ENCODE measurements around the gene SPNS2.

The SPNS2 gene

GRCh38 chr17:4523946-4524345, 25.3 kb downstream of the SPNS2 start:
- Histone ChIP-seq H3K79me2 (ENCODE audit: control insufficient read depth, insufficient read depth, low read length, unreplicated experiment) (no peaks in the 10 kb centered on the region), H2AFZ (ENCODE audit: low read length, unreplicated experiment) (no peak overlapping the region), H3K27me3 (ENCODE audit: insufficient read depth, low read length) (0 out of 2 replicates have a peak, but pooled peaks cover 10% of the 10 kb centered on the region), H3K36me3 (ENCODE audit: insufficient read depth, low read length) (no peaks in the 10 kb centered on the region), H3K27ac (ENCODE audit: low read depth, low read length) (no peak overlapping the region), H3K4me3 (ENCODE audit: low read depth, low read length) (no peak overlapping the region), H3K4me1 (ENCODE audit: control insufficient read depth, insufficient read depth, low read length, unreplicated experiment) (no peaks in the 10 kb centered on the region)

GRCh38 chr17:4525691-4526397, 27.2 kb downstream of the SPNS2 start:
- Histone ChIP-seq H3K4me3 (ENCODE audit: low read depth, low read length) (no peak overlapping the region), H3K27ac (ENCODE audit: low read depth, low read length) (no peak overlapping the region), H2AFZ (ENCODE audit: low read length, unreplicated experiment) (no peak overlapping the region), H3K36me3 (ENCODE audit: insufficient read depth, low read length) (no peaks in the 10 kb centered on the region), H3K79me2 (ENCODE audit: control insufficient read depth, insufficient read depth, low read length, unreplicated experiment) (no peaks in the 10 kb centered on the region), H3K27me3 (ENCODE audit: insufficient read depth, low read length) (0 out of 2 replicates have a peak, but pooled peaks cover 10% of the 10 kb centered on the region), H3K4me1 (ENCODE audit: control insufficient read depth, insufficient read depth, low read length, unreplicated experiment) (no peaks in the 10 kb centered on the region)

GRCh38 chr17:4527134-4527533, 28.5 kb downstream of the SPNS2 start:
- Histone ChIP-seq H3K27ac (ENCODE audit: low read depth, low read length) (no peak overlapping the region), H2AFZ (ENCODE audit: low read length, unreplicated experiment) (no peak overlapping the region), H3K4me1 (ENCODE audit: control insufficient read depth, insufficient read depth, low read length, unreplicated experiment) (no peaks in the 10 kb centered on the region), H3K79me2 (ENCODE audit: control insufficient read depth, insufficient read depth, low read length, unreplicated experiment) (no peaks in the 10 kb centered on the region), H3K36me3 (ENCODE audit: insufficient read depth, low read length) (no peaks in the 10 kb centered on the region), H3K4me3 (ENCODE audit: low read depth, low read length) (no peak overlapping the region), H3K27me3 (ENCODE audit: insufficient read depth, low read length) (0 out of 2 replicates have a peak, but pooled peaks cover 10% of the 10 kb centered on the region)

GRCh38 chr17:4527566-4528125, 29.0 kb downstream of the SPNS2 start:
- Histone ChIP-seq H3K4me3 (ENCODE audit: low read depth, low read length) (no peak overlapping the region), H3K4me1 (ENCODE audit: control insufficient read depth, insufficient read depth, low read length, unreplicated experiment) (no peaks in the 10 kb centered on the region), H3K36me3 (ENCODE audit: insufficient read depth, low read length) (no peaks in the 10 kb centered on the region), H3K79me2 (ENCODE audit: control insufficient read depth, insufficient read depth, low read length, unreplicated experiment) (no peaks in the 10 kb centered on the region), H3K27me3 (ENCODE audit: insufficient read depth, low read length) (0 out of 2 replicates have a peak, but pooled peaks cover 10% of the 10 kb centered on the region), H3K27ac (ENCODE audit: low read depth, low read length) (no peak overlapping the region), H2AFZ (ENCODE audit: low read length, unreplicated experiment) (no peak overlapping the region)

GRCh38 chr17:4529533-4530152, 31.0 kb downstream of the SPNS2 start:
- Histone ChIP-seq H3K27ac (ENCODE audit: low read depth, low read length) (no peak overlapping the region), H3K36me3 (ENCODE audit: insufficient read depth, low read length) (no peaks in the 10 kb centered on the region), H3K27me3 (ENCODE audit: insufficient read depth, low read length) (0 out of 2 replicates have a peak, but pooled peaks cover 10% of the 10 kb centered on the region), H3K4me3 (ENCODE audit: low read depth, low read length) (no peak overlapping the region), H3K4me1 (ENCODE audit: control insufficient read depth, insufficient read depth, low read length, unreplicated experiment) (no peaks in the 10 kb centered on the region), H3K79me2 (ENCODE audit: control insufficient read depth, insufficient read depth, low read length, unreplicated experiment) (no peaks in the 10 kb centered on the region), H2AFZ (ENCODE audit: low read length, unreplicated experiment) (no peak overlapping the region)

- no peaks in the 10 kb centered on the region for H3K36me3 ChIP-seq (ENCODE audit: insufficient read depth, low read length)
- H3K4me1 ChIP-seq (ENCODE audit: control insufficient read depth, insufficient read depth, low read length, unreplicated experiment): no peaks in the 10 kb centered on the region
- no peak overlapping the region for H3K4me3 ChIP-seq (ENCODE audit: low read depth, low read length)
These were observed 32.4 kb downstream of the SPNS2 start for GRCh38 chr17:4530799-4531730.

GRCh38 chr17:4531988-4532736, 33.5 kb downstream of the SPNS2 start:
- H3K4me3 ChIP-seq (ENCODE audit: low read depth, low read length): no peak overlapping the region
- H3K27me3 ChIP-seq (ENCODE audit: insufficient read depth, low read length): 0 out of 2 replicates have a peak, but pooled peaks cover 6% of the 10 kb centered on the region

More at GRCh38 chr17:4530799-4531730, 32.4 kb downstream of the SPNS2 start:
- 0 out of 2 replicates have a peak, but pooled peaks cover 10% of the 10 kb centered on the region for H3K27me3 ChIP-seq (ENCODE audit: insufficient read depth, low read length)
- H3K79me2 ChIP-seq (ENCODE audit: control insufficient read depth, insufficient read depth, low read length, unreplicated experiment): no peaks in the 10 kb centered on the region
- no peak overlapping the region for H3K27ac ChIP-seq (ENCODE audit: low read depth, low read length)
- H2AFZ ChIP-seq (ENCODE audit: low read length, unreplicated experiment): no peak overlapping the region

GRCh38 chr17:4532860-4533522, 34.3 kb downstream of the SPNS2 start:
- H3K27me3 ChIP-seq (ENCODE audit: insufficient read depth, low read length): no peaks in the 10 kb centered on the region
- H3K4me3 ChIP-seq (ENCODE audit: low read depth, low read length): no peak overlapping the region
- H3K4me1 ChIP-seq (ENCODE audit: control insufficient read depth, insufficient read depth, low read length, unreplicated experiment): peaks cover 12% of the 10 kb centered on the region
- no peaks in the 10 kb centered on the region for H3K79me2 ChIP-seq (ENCODE audit: control insufficient read depth, insufficient read depth, low read length, unreplicated experiment)
- H3K27ac ChIP-seq (ENCODE audit: low read depth, low read length): no peak overlapping the region
- H3K36me3 ChIP-seq (ENCODE audit: insufficient read depth, low read length): no peaks in the 10 kb centered on the region
- no peak overlapping the region for H2AFZ ChIP-seq (ENCODE audit: low read length, unreplicated experiment)

More at GRCh38 chr17:4531988-4532736, 33.5 kb downstream of the SPNS2 start:
- Histone ChIP-seq H3K27ac (ENCODE audit: low read depth, low read length) (no peak overlapping the region), H3K4me1 (ENCODE audit: control insufficient read depth, insufficient read depth, low read length, unreplicated experiment) (peaks cover 6% of the 10 kb centered on the region), H2AFZ (ENCODE audit: low read length, unreplicated experiment) (no peak overlapping the region), H3K79me2 (ENCODE audit: control insufficient read depth, insufficient read depth, low read length, unreplicated experiment) (no peaks in the 10 kb centered on the region), H3K36me3 (ENCODE audit: insufficient read depth, low read length) (no peaks in the 10 kb centered on the region)

GRCh38 chr17:4533523-4534504, 35.1 kb downstream of the SPNS2 start:
- Histone ChIP-seq H3K4me1 (ENCODE audit: control insufficient read depth, insufficient read depth, low read length, unreplicated experiment) (peaks cover 12% of the 10 kb centered on the region), H2AFZ (ENCODE audit: low read length, unreplicated experiment) (no peak overlapping the region), H3K27me3 (ENCODE audit: insufficient read depth, low read length) (no peaks in the 10 kb centered on the region), H3K4me3 (ENCODE audit: low read depth, low read length) (no peak overlapping the region), H3K79me2 (ENCODE audit: control insufficient read depth, insufficient read depth, low read length, unreplicated experiment) (no peaks in the 10 kb centered on the region), H3K27ac (ENCODE audit: low read depth, low read length) (no peak overlapping the region), H3K36me3 (ENCODE audit: insufficient read depth, low read length) (no peaks in the 10 kb centered on the region)
